Measurements from ENCODE around the gene AMPD1. TPM values are rescaled to one million over a fixed set of nuclear protein-coding genes. Genes with fewer than 3 reads are reported as not detected.

AMPD1 gene
- total and polyA plus RNA-seq, 2 donors (not counting 1 experiment from before 2014, with no cell fraction given): 0.18 TPM; not detected in 1

GRCh38 chr1:114677691-114678090 lies 17.7 kb downstream of the AMPD1 start:
- no peak for ATAC-seq (ENCODE audit: low read depth)
- H3K27me3 Mint-ChIP-seq: peaks cover 56% of the 10 kb centered on the region
- Histone ChIP-seq H3K4me3 (ENCODE audit: control extremely low read depth in 1 of 5, extremely low read depth in 1 of 5, insufficient read depth in 1 of 5, low read depth in 2 of 5, low read length in 4 of 5) (no peak overlapping the region), H3K27ac (ENCODE audit: low read length in 2 of 2) (no peak overlapping the region), H2AFZ (ENCODE audit: insufficient read depth, low read depth, low read length, poor library complexity, severe bottlenecking) (no peak overlapping the region), H3K79me2 (ENCODE audit: control insufficient read depth, insufficient read depth, low read length) (no peaks in the 10 kb centered on the region), H3K4me2 (replicated peaks; ENCODE audit: low read depth, low read length, poor library complexity, severe bottlenecking) (no peak overlapping the region), H3K9me3 (ENCODE audit: control extremely low read depth in 1 of 3, control insufficient read depth in 2 of 3, insufficient read depth in 1 of 3, low read length in 2 of 3) (no peaks in the 10 kb centered on the region), H4K20me1 (ENCODE audit: control insufficient read depth, insufficient read depth, low read length, poor library complexity, severe bottlenecking) (no peaks in the 10 kb centered on the region), H3K36me3 (replicated peaks in 1 of 2; ENCODE audit: control extremely low read depth in 1 of 2, control insufficient read depth in 1 of 2, extremely low read depth in 1 of 2, insufficient read depth in 2 of 2, low read length in 1 of 2) (no peaks in the 10 kb centered on the region), H3K4me1 (ENCODE audit: control insufficient read depth in 2 of 2, insufficient read depth in 2 of 2, low read length in 2 of 2) (no peaks in the 10 kb centered on the region), H3K27me3 (replicated peaks in 1 of 4; ENCODE audit: control extremely low read depth in 1 of 4, control insufficient read depth in 3 of 4, insufficient read depth in 4 of 4, low read length in 3 of 4) (peaks cover 0 to 10% (median 0%) of the 10 kb centered on the region in 4 experiments), H3K9ac (ENCODE audit: low read length) (no peak overlapping the region)
- H3K27ac Mint-ChIP-seq: no peak overlapping the region
- no peak for DNase-seq
- ChIA-PET CTCF (no interaction called here), POLR2A (no interaction called here)
- intact Hi-C loops (cut with micrococcal nuclease): no loop called here
- TF ChIP-seq CTCF (IDR thresholded peaks at IDR 0.05) (no peak), EZH2 (IDR thresholded peaks at IDR 0.05; ENCODE audit: borderline replicate concordance, insufficient read depth, low read depth, low read length, poor library complexity, severe bottlenecking) (no peak)
- no peaks in the 10 kb centered on the region for H3K9me3 Mint-ChIP-seq (ENCODE audit: insufficient read depth)
- WGBS (ENCODE audit: insufficient coverage): 89% methylated on average over 3 of the region's 5 CpGs
- H3K4me3 Mint-ChIP-seq: no peak overlapping the region
- no peaks in the 10 kb centered on the region for H3K4me1 Mint-ChIP-seq

GRCh38 chr1:114676115-114676514 lies 19.2 kb downstream of the AMPD1 start:
- H3K4me3 Mint-ChIP-seq: no peak overlapping the region
- Histone ChIP-seq H3K9ac (ENCODE audit: low read length) (no peak overlapping the region), H3K4me3 (ENCODE audit: control extremely low read depth in 1 of 5, extremely low read depth in 1 of 5, insufficient read depth in 1 of 5, low read depth in 2 of 5, low read length in 4 of 5) (no peak overlapping the region), H3K27ac (ENCODE audit: low read length in 2 of 2) (no peak overlapping the region), H4K20me1 (ENCODE audit: control insufficient read depth, insufficient read depth, low read length, poor library complexity, severe bottlenecking) (no peaks in the 10 kb centered on the region), H3K4me2 (replicated peaks; ENCODE audit: low read depth, low read length, poor library complexity, severe bottlenecking) (no peak overlapping the region), H3K79me2 (ENCODE audit: control insufficient read depth, insufficient read depth, low read length) (no peaks in the 10 kb centered on the region), H3K36me3 (replicated peaks in 1 of 2; ENCODE audit: control extremely low read depth in 1 of 2, control insufficient read depth in 1 of 2, extremely low read depth in 1 of 2, insufficient read depth in 2 of 2, low read length in 1 of 2) (no peaks in the 10 kb centered on the region), H3K4me1 (ENCODE audit: control insufficient read depth in 2 of 2, insufficient read depth in 2 of 2, low read length in 2 of 2) (no peaks in the 10 kb centered on the region), H3K27me3 (replicated peaks in 1 of 4; ENCODE audit: control extremely low read depth in 1 of 4, control insufficient read depth in 3 of 4, insufficient read depth in 4 of 4, low read length in 3 of 4) (peaks cover 0 to 10% (median 0%) of the 10 kb centered on the region in 4 experiments), H2AFZ (ENCODE audit: insufficient read depth, low read depth, low read length, poor library complexity, severe bottlenecking) (no peak overlapping the region), H3K9me3 (ENCODE audit: control extremely low read depth in 1 of 3, control insufficient read depth in 2 of 3, insufficient read depth in 1 of 3, low read length in 2 of 3) (no peaks in the 10 kb centered on the region)
- WGBS (ENCODE audit: insufficient coverage): no CpG with 5 or more reads among the region's 1 CpG
- CTCF ChIA-PET: no interaction called here
- DNase-seq (no peak), ATAC-seq (ENCODE audit: low read depth) (no peak)
- H3K4me1 Mint-ChIP-seq: no peaks in the 10 kb centered on the region
- no peaks in the 10 kb centered on the region for H3K9me3 Mint-ChIP-seq (ENCODE audit: insufficient read depth)
- TF ChIP-seq CTCF (IDR thresholded peaks at IDR 0.05): no peak
- TF ChIP-seq EZH2 (IDR thresholded peaks at IDR 0.05; ENCODE audit: borderline replicate concordance, insufficient read depth, low read depth, low read length, poor library complexity, severe bottlenecking): no peak
- intact Hi-C loops (cut with micrococcal nuclease): no loop called here
- POLR2A ChIA-PET: no interaction called here
- H3K27ac Mint-ChIP-seq: no peak overlapping the region
- peaks cover 60% of the 10 kb centered on the region for H3K27me3 Mint-ChIP-seq

All from B cell (primary cell).